Left ventricle myocardium inferior (tissue), 1 donor: Measurements from ENCODE around the gene DCLK2. TPM values are rescaled to one million over a fixed set of nuclear protein-coding genes. Genes with fewer than 3 reads are reported as not detected.

ENCODE experiments used
- DNase-seq: peaks from one replicate; pipeline ENCODE4 v3.0.0-alpha.2; 2020
- H3K27ac ChIP-seq: fragments of 200-600 bp; replicated peaks from 2 replicates; pipeline ENCODE4 v1.8.0; 2021
- H3K27me3 ChIP-seq: fragments of 200-600 bp; 2 replicates; pipeline ENCODE4 v1.8.0; 2021; ENCODE audit warnings: low read depth
- H3K36me3 ChIP-seq: fragments of 200-600 bp; 2 replicates; pipeline ENCODE4 v1.8.0; 2021
- H3K4me1 ChIP-seq: fragments of 200-600 bp; 2 replicates; pipeline ENCODE4 v1.8.0; 2021
- H3K4me3 ChIP-seq: fragments of 200-600 bp; 2 replicates; pipeline ENCODE4 v1.8.0; 2021; ENCODE audit warnings: mild to moderate bottlenecking, moderate library complexity
- H3K9me3 ChIP-seq: fragments of 200-600 bp; replicated peaks from 2 replicates; pipeline ENCODE4 v1.8.0; 2021
- CTCF ChIP-seq: fragments of 200-600 bp; IDR thresholded peaks from 2 replicates; pipeline ENCODE4 v1.8.0; 2021; ENCODE audit warnings: antibody characterized with exemption, mild to moderate bottlenecking, borderline replicate concordance
- intact Hi-C: fragments of 100-400 bp; cut with micrococcal nuclease; formaldehyde crosslinking; loops from one replicate; pipeline ENCODE4 v1.11.0; 2022
- total RNA-seq: library from RNA; stranded (reverse); fragmentation: NEBNext Ultra II Directional; extraction: Animal tissue kit (Norgen Biotek cat#: 25700); gene quantifications from one replicate; pipeline ENCODE4 v1.2.1, GENCODE V29; 2021
- donor health status: DM: no; HTN: yes; CAD: no; lungs with severe emphysema.

DCLK2 gene
- total RNA-seq, 1 donor from 2014 or later = 21.9 TPM

- no peaks in the 10 kb centered on the region for H3K4me1 ChIP-seq
- no peaks in the 10 kb centered on the region for H3K27me3 ChIP-seq
- no peak overlapping the region for H3K4me3 ChIP-seq
- intact Hi-C loops = no loop called here
- no peaks in the 10 kb centered on the region for H3K9me3 ChIP-seq
- TF ChIP-seq CTCF = no peak
- no peak overlapping the region for H3K27ac ChIP-seq
- H3K36me3 ChIP-seq = no peaks in the 10 kb centered on the region
- no peak for DNase-seq
Measured at GRCh38 chr4:150038335-150039076, 39.7 kb upstream of the DCLK2 start.

- Histone ChIP-seq H3K4me3 (no peak overlapping the region), H3K27me3 (no peaks in the 10 kb centered on the region), H3K36me3 (no peaks in the 10 kb centered on the region), H3K9me3 (no peaks in the 10 kb centered on the region), H3K27ac (no peak overlapping the region), H3K4me1 (no peaks in the 10 kb centered on the region)
- no peak for TF ChIP-seq CTCF
- intact Hi-C loops = no loop called here
- no peak for DNase-seq
Measured at GRCh38 chr4:150039274-150040127, 38.7 kb upstream of the DCLK2 start.

- Histone ChIP-seq H3K27ac (no peak overlapping the region), H3K4me3 (no peak overlapping the region), H3K36me3 (no peaks in the 10 kb centered on the region), H3K27me3 (no peaks in the 10 kb centered on the region), H3K9me3 (no peaks in the 10 kb centered on the region), H3K4me1 (no peaks in the 10 kb centered on the region)
- no peak for TF ChIP-seq CTCF
- intact Hi-C loops = no loop called here
- DNase-seq = no peak
Measured at GRCh38 chr4:150044517-150044916, 33.7 kb upstream of the DCLK2 start.

GRCh38 chr4:150045410-150045809 is 32.8 kb upstream of the DCLK2 start:
- no peak for DNase-seq
- peaks cover 5% of the 10 kb centered on the region for H3K4me1 ChIP-seq
- no peak overlapping the region for H3K4me3 ChIP-seq
- no peaks in the 10 kb centered on the region for H3K36me3 ChIP-seq
- intact Hi-C loops = no loop called here
- no peaks in the 10 kb centered on the region for H3K9me3 ChIP-seq
- no peaks in the 10 kb centered on the region for H3K27me3 ChIP-seq
- TF ChIP-seq CTCF = no peak
- no peak overlapping the region for H3K27ac ChIP-seq

GRCh38 chr4:150046728-150047217 is 31.5 kb upstream of the DCLK2 start:
- Histone ChIP-seq H3K9me3 (no peaks in the 10 kb centered on the region), H3K4me1 (peaks cover 5% of the 10 kb centered on the region), H3K4me3 (no peak overlapping the region), H3K27ac (no peak overlapping the region), H3K36me3 (no peaks in the 10 kb centered on the region), H3K27me3 (no peaks in the 10 kb centered on the region)
- no peak for DNase-seq
- no peak for TF ChIP-seq CTCF
- intact Hi-C loops = no loop called here
